ENCODE data around the gene ME2. TPM values are rescaled to one million over a fixed set of nuclear protein-coding genes. Genes with fewer than 3 reads are reported as not detected.
"Not testable (repeated sequence)": the region's sequence is repeated elsewhere in the genome, so short reads cannot be mapped to it uniquely, and the experiment has no call there.

The ME2 gene
- total RNA-seq, 2 donors from 2014 or later = 38.3 to 59.4 TPM

- Histone ChIP-seq H3K4me3 (no peak overlapping the region), H3K4me1 (replicated peaks) (no peaks in the 10 kb centered on the region), H3K27ac (no peak overlapping the region), H3K27me3 (replicated peaks; ENCODE audit: insufficient read depth) (no peaks in the 10 kb centered on the region), H3K9me3 (no peaks in the 10 kb centered on the region), H3K36me3 (no peaks in the 10 kb centered on the region)
- TF ChIP-seq POLR2AphosphoS5 (IDR thresholded peaks at IDR 0.05) (no peak), POLR2A (IDR thresholded peaks at IDR 0.05) (no peak), CTCF (IDR thresholded peaks at IDR 0.05) (no peak)
- 94% methylated on average over 5 of the region's 5 CpGs for WGBS
- intact Hi-C loops (cut with DNase I) = no loop called here
- no peak for DNase-seq (ENCODE audit: low spot score)
Measured at GRCh38 chr18:50850307-50851065, 28.4 kb upstream of the ME2 start.

GRCh38 chr18:50853863-50854271 is 25.1 kb upstream of the ME2 start:
- Histone ChIP-seq H3K4me1 (replicated peaks) (no peaks in the 10 kb centered on the region), H3K27ac (no peak overlapping the region), H3K9me3 (no peaks in the 10 kb centered on the region), H3K27me3 (replicated peaks; ENCODE audit: insufficient read depth) (no peaks in the 10 kb centered on the region), H3K36me3 (no peaks in the 10 kb centered on the region), H3K4me3 (no peak overlapping the region)
- no peak for DNase-seq (ENCODE audit: low spot score)
- intact Hi-C loops (cut with DNase I) = no loop called here
- TF ChIP-seq POLR2A (IDR thresholded peaks at IDR 0.05) (no peak), CTCF (IDR thresholded peaks at IDR 0.05) (no peak), POLR2AphosphoS5 (IDR thresholded peaks at IDR 0.05) (no peak)
- WGBS = 80% methylated on average over 6 of the region's 6 CpGs

- no peak overlapping the region for H3K27ac ChIP-seq
- intact Hi-C loops (cut with DNase I) = no loop called here
- H3K27me3 ChIP-seq (replicated peaks; ENCODE audit: insufficient read depth) = no peaks in the 10 kb centered on the region
- 75% methylated on average over 13 of the region's 13 CpGs for WGBS
- H3K4me3 ChIP-seq = no peak overlapping the region
- no peaks in the 10 kb centered on the region for H3K4me1 ChIP-seq (replicated peaks)
- TF ChIP-seq POLR2A (IDR thresholded peaks at IDR 0.05) (no peak), CTCF (IDR thresholded peaks at IDR 0.05) (no peak), POLR2AphosphoS5 (IDR thresholded peaks at IDR 0.05) (no peak)
- no peak for DNase-seq (ENCODE audit: low spot score)
- no peaks in the 10 kb centered on the region for H3K36me3 ChIP-seq
- no peaks in the 10 kb centered on the region for H3K9me3 ChIP-seq
Measured at GRCh38 chr18:50855976-50856757, 22.8 kb upstream of the ME2 start.

- H3K9me3 ChIP-seq; DNase-seq (ENCODE audit: low spot score); intact Hi-C loops (cut with DNase I); H3K27me3 ChIP-seq (replicated peaks; ENCODE audit: insufficient read depth); H3K36me3 ChIP-seq; H3K4me1 ChIP-seq (replicated peaks); H3K27ac ChIP-seq; H3K4me3 ChIP-seq: not testable (repeated sequence)
- WGBS = 65% methylated on average over 5 of the region's 5 CpGs
Measured at GRCh38 chr18:50857166-50857565, 21.8 kb upstream of the ME2 start.

- Histone ChIP-seq H3K27me3 (replicated peaks; ENCODE audit: insufficient read depth) (no peaks in the 10 kb centered on the region), H3K27ac (no peak overlapping the region), H3K9me3 (no peaks in the 10 kb centered on the region), H3K36me3 (no peaks in the 10 kb centered on the region), H3K4me3 (no peak overlapping the region), H3K4me1 (replicated peaks) (no peaks in the 10 kb centered on the region)
- intact Hi-C loops (cut with DNase I) = no loop called here
- 80% methylated on average over 3 of the region's 3 CpGs for WGBS
- TF ChIP-seq POLR2A (IDR thresholded peaks at IDR 0.05) = no peak
- no peak for TF ChIP-seq CTCF (IDR thresholded peaks at IDR 0.05)
- no peak for TF ChIP-seq POLR2AphosphoS5 (IDR thresholded peaks at IDR 0.05)
- no peak for DNase-seq (ENCODE audit: low spot score)
Measured at GRCh38 chr18:50857694-50858093, 21.2 kb upstream of the ME2 start.
